C4-2B (cell line): ENCODE measurements around the gene CD99.

ENCODE experiments used
- CTCF ChIP-seq: fragments of 450-650 bp; conservative IDR thresholded peaks from 2 replicates; pipeline ENCODE4 v1.5.1; 2017; ENCODE audit warnings: mild to moderate bottlenecking
- ZFX ChIP-seq: fragments of 450-650 bp; IDR thresholded peaks from 2 replicates; pipeline ENCODE4 v1.6.1; 2017

GRCh38 chrX:2751291-2751690 is 60.2 kb downstream of the CD99 start:
- no peak for TF ChIP-seq CTCF
- no peak for TF ChIP-seq ZFX
